ENCODE measurements around the gene NOM1.
A peak's percentile ranks its signal among the peaks of the same experiment; 100 is the strongest.

NOM1 gene

GRCh38 chr7:157011333-157012112 is 62.0 kb downstream of the NOM1 start:
- Histone ChIP-seq H3K4me3 (replicated peaks; ENCODE audit: low read depth, low read length) (peak overlapping the region; percentile 69), H3K36me3 (ENCODE audit: control insufficient read depth, insufficient read depth, low read length) (no peaks in the 10 kb centered on the region), H3K27me3 (replicated peaks; ENCODE audit: control insufficient read depth, insufficient read depth, low read length) (no peaks in the 10 kb centered on the region; the same call in 1 of the 2 replicates)
- no peak for TF ChIP-seq CTCF (IDR thresholded peaks at IDR 0.05; ENCODE audit: insufficient read depth, low read length, poor library complexity, severe bottlenecking)
- no peak for DNase-seq (ENCODE audit: extremely low read depth, insufficient read length)

GRCh38 chr7:157012113-157012547 is 62.6 kb downstream of the NOM1 start:
- no peaks in the 10 kb centered on the region; the same call in 1 of the 2 replicates for H3K27me3 ChIP-seq (replicated peaks; ENCODE audit: control insufficient read depth, insufficient read depth, low read length)
- H3K4me3 ChIP-seq (replicated peaks; ENCODE audit: low read depth, low read length), result no peak overlapping the region
- H3K36me3 ChIP-seq (ENCODE audit: control insufficient read depth, insufficient read depth, low read length), result no peaks in the 10 kb centered on the region
- DNase-seq (ENCODE audit: extremely low read depth, insufficient read length), result no peak
- TF ChIP-seq CTCF (IDR thresholded peaks at IDR 0.05; ENCODE audit: insufficient read depth, low read length, poor library complexity, severe bottlenecking), result no peak

GRCh38 chr7:157013101-157013500 is 63.6 kb downstream of the NOM1 start:
- Histone ChIP-seq H3K36me3 (ENCODE audit: control insufficient read depth, insufficient read depth, low read length) (no peaks in the 10 kb centered on the region), H3K27me3 (replicated peaks; ENCODE audit: control insufficient read depth, insufficient read depth, low read length) (no peaks in the 10 kb centered on the region; the same call in 1 of the 2 replicates), H3K4me3 (replicated peaks; ENCODE audit: low read depth, low read length) (no peak overlapping the region)
- TF ChIP-seq CTCF (IDR thresholded peaks at IDR 0.05; ENCODE audit: insufficient read depth, low read length, poor library complexity, severe bottlenecking), result no peak
- DNase-seq (ENCODE audit: extremely low read depth, insufficient read length), result no peak

GRCh38 chr7:157013602-157014549 is 64.4 kb downstream of the NOM1 start:
- no peak for DNase-seq (ENCODE audit: extremely low read depth, insufficient read length)
- Histone ChIP-seq H3K27me3 (replicated peaks; ENCODE audit: control insufficient read depth, insufficient read depth, low read length) (no peaks in the 10 kb centered on the region; the same call in 1 of the 2 replicates), H3K4me3 (replicated peaks; ENCODE audit: low read depth, low read length) (no peak overlapping the region), H3K36me3 (ENCODE audit: control insufficient read depth, insufficient read depth, low read length) (no peaks in the 10 kb centered on the region)
- no peak for TF ChIP-seq CTCF (IDR thresholded peaks at IDR 0.05; ENCODE audit: insufficient read depth, low read length, poor library complexity, severe bottlenecking)

DNA sequence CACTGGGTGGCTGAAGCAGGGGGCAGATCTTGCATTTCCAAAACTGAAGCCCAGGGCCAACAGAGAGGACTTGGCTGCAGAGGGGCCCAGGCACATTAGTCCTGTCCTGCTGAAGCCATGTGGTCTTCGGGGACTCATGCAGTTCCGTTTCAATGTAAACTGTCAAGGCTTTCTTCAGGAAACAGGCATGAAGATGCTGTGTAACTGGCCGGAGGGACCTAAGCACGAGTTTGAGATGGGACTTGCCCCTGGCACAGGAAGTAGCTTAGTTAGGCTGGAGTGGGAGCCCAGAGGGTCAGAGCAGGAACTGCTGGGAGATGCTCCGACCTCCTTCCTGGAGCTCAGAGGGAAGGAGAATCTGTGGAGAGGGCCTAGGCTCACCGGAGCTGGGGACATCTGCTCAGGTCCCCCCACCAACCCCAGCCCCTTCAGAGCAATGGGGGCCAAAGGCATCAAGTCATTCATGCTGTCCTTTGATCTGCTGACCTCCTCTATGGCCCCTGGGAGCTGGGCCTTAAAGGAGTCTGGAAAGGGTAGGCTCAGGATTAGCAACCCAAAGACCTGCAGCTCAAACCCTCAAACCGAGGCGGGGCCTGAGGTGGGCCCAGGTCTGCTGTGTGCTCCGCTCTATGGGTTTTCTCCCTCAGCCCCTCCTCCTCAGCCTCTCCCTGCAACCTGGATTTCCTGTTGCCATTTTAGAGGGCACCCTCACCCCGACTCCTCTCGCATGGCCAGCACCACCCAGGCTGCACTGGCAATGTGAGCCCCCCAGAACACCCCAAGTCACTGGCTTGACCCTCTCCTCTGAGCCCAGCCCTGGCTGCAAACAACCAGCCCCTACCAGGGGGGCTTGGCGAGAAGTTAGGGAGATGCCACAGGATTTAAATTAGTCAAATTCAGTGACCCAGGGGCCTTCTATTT is 65.4 kb downstream of the NOM1 start:
- Histone ChIP-seq H3K27me3 (replicated peaks; ENCODE audit: control insufficient read depth, insufficient read depth, low read length) (no peaks in the 10 kb centered on the region; the same call in 1 of the 2 replicates), H3K36me3 (ENCODE audit: control insufficient read depth, insufficient read depth, low read length) (no peaks in the 10 kb centered on the region), H3K4me3 (replicated peaks; ENCODE audit: low read depth, low read length) (no peak overlapping the region)
- no peak for TF ChIP-seq CTCF (IDR thresholded peaks at IDR 0.05; ENCODE audit: insufficient read depth, low read length, poor library complexity, severe bottlenecking)
- DNase-seq (ENCODE audit: extremely low read depth, insufficient read length), result no peak
